Trophoblast cell (in vitro differentiated cells and primary cell): ENCODE measurements around the gene PTPRN2.
A peak's percentile ranks its signal among the peaks of the same experiment; 100 is the strongest.

Experiments used
- DNase-seq, 2 donors: peaks; one replicate each; pipeline ENCODE4 v3.0.0-alpha.2; 2016
- H2AFZ ChIP-seq: 2 replicates; pipeline ENCODE4 v1.6.1; 2013; ENCODE audit warnings: low read length, moderate library complexity, mild to moderate bottlenecking; ENCODE audit not compliant: insufficient read depth, poor library complexity
- H2AK5ac ChIP-seq: 2 replicates; pipeline ENCODE4 v1.6.1; 2013; ENCODE audit warnings: mild to moderate bottlenecking, low read length
- H2BK120ac ChIP-seq: 2 replicates; pipeline ENCODE4 v1.6.1; 2013; ENCODE audit warnings: low read length, mild to moderate bottlenecking, moderate library complexity; ENCODE audit not compliant: insufficient read depth, poor library complexity
- H2BK12ac ChIP-seq: 2 replicates; pipeline ENCODE4 v1.6.1; 2013; ENCODE audit warnings: mild to moderate bottlenecking, low read length, moderate library complexity
- H2BK5ac ChIP-seq: 2 replicates; pipeline ENCODE4 v1.6.1; 2013; ENCODE audit warnings: low read length, low read depth, moderate library complexity, mild to moderate bottlenecking; ENCODE audit not compliant: poor library complexity
- H3K14ac ChIP-seq: 2 replicates; pipeline ENCODE4 v1.6.1; 2013; ENCODE audit warnings: mild to moderate bottlenecking, low read length
- H3K18ac ChIP-seq: 2 replicates; pipeline ENCODE4 v1.6.1; 2013; ENCODE audit warnings: mild to moderate bottlenecking, low read length
- H3K23ac ChIP-seq: 2 replicates; pipeline ENCODE4 v1.6.1; 2013; ENCODE audit warnings: low read length
- H3K27ac ChIP-seq: 2 replicates; pipeline ENCODE4 v1.5.1; 2013; ENCODE audit warnings: low read depth, mild to moderate bottlenecking, inconsistent platforms, low read length, moderate library complexity
- H3K27me3 ChIP-seq: 2 replicates; pipeline ENCODE4 v1.6.1; 2013; ENCODE audit warnings: inconsistent platforms, mild to moderate bottlenecking, low read length, moderate library complexity; ENCODE audit not compliant: insufficient read depth
- H3K36me3 ChIP-seq, 2 experiments: 1 replicate in 1 of 2; 2 replicates in 1 of 2; pipeline ENCODE4 v1.6.1; 2013; ENCODE audit warnings: low read length in 2 of 2, mild to moderate bottlenecking in 2 of 2, moderate library complexity in 1 of 2; ENCODE audit not compliant: insufficient read depth in 2 of 2, control insufficient read depth in 1 of 2
- H3K4ac ChIP-seq: 2 replicates; pipeline ENCODE4 v1.6.1; 2013; ENCODE audit warnings: low read depth, mild to moderate bottlenecking, low read length, moderate library complexity
- H3K4me1 ChIP-seq, 2 experiments: 1 replicate in 1 of 2; 2 replicates in 1 of 2; pipeline ENCODE4 v1.6.1; 2013; ENCODE audit warnings: low read length in 2 of 2, mild to moderate bottlenecking in 2 of 2, moderate library complexity in 1 of 2; ENCODE audit not compliant: insufficient read depth in 2 of 2, control insufficient read depth in 1 of 2
- H3K4me2 ChIP-seq: 2 replicates; pipeline ENCODE4 v1.6.1; 2013; ENCODE audit warnings: inconsistent platforms, mild to moderate bottlenecking, low read length, moderate library complexity
- H3K4me3 ChIP-seq: 2 replicates; pipeline ENCODE4 v1.5.1; 2013; ENCODE audit warnings: mild to moderate bottlenecking, low read depth, low read length, inconsistent platforms
- H3K79me1 ChIP-seq: one replicate; pipeline ENCODE4 v1.6.1; 2013; ENCODE audit warnings: low read length
- H3K79me2 ChIP-seq: 2 replicates; pipeline ENCODE4 v1.6.1; 2013; ENCODE audit warnings: low read length, mild to moderate bottlenecking; ENCODE audit not compliant: control insufficient read depth, insufficient read depth, poor library complexity
- H3K9ac ChIP-seq: 2 replicates; pipeline ENCODE4 v1.6.1; 2013; ENCODE audit warnings: mild to moderate bottlenecking, low read length
- H3K9me3 ChIP-seq: 2 replicates; pipeline ENCODE4 v1.6.1; 2013; ENCODE audit warnings: low read depth, mild to moderate bottlenecking, control low read depth, inconsistent platforms, low read length; ENCODE audit not compliant: insufficient read depth
- H4K12ac ChIP-seq: 2 replicates; pipeline ENCODE4 v1.6.1; 2013; ENCODE audit warnings: low read depth, mild to moderate bottlenecking, low read length, moderate library complexity
- H4K8ac ChIP-seq: 2 replicates; pipeline ENCODE4 v1.6.1; 2013; ENCODE audit warnings: low read depth, mild to moderate bottlenecking, low read length, moderate library complexity
- H4K91ac ChIP-seq: one replicate; pipeline ENCODE4 v1.6.1; 2013; ENCODE audit warnings: low read depth, mild to moderate bottlenecking, low read length, moderate library complexity
- WGBS: extraction: QIAGEN DNeasy Blood & Tissue Kit; methylation state at CpG from one replicate; pipeline ENCODE4 v1.1.7; 2013; ENCODE audit warnings: missing lambda C conversion rate; ENCODE audit not compliant: insufficient read length, insufficient coverage; ENCODE audit errors: extremely low coverage; 5-methylcytosine and 5-hydroxymethylcytosine counted together

Gene PTPRN2

DNA sequence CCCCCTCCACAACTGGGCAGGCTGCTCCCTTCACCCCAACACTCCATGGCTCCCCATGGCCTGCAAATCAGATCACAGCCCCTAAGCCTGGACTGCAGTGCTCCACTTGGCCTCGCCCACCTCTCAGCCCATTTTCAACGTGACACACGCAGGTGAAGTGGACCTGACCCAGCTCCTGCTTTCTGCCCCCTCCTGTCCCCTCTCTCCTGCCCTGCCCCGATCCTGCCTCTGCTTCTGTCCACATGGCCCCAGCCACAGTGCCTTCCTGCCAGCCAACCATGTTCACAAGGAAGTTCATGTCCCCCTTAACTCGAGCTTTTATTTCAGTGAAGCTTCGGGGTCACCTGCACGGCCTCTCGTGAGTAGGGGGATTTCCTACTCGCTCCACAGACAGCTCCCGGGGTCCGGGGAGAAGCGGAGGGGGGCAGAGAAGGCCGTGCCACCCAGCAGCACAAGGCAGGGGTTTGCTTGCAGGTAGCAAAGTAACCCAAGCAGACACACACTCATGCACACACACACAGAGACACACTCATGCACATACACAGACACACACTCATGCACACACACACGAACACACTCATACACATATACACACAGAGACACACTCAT lies 713.3 kb downstream of the PTPRN2 start:
- H4K91ac ChIP-seq: no peak overlapping the region
- no peak overlapping the region for H2BK120ac ChIP-seq
- no peak overlapping the region for H3K4me2 ChIP-seq
- H3K27me3 ChIP-seq: no peaks in the 10 kb centered on the region
- H3K4ac ChIP-seq: no peak overlapping the region
- no peak overlapping the region for H4K8ac ChIP-seq
- no peak overlapping the region for H2BK5ac ChIP-seq
- H3K4me3 ChIP-seq: peak overlapping the region; percentile 2
- no peaks in the 10 kb centered on the region for H3K36me3 ChIP-seq
- no peak overlapping the region for H3K14ac ChIP-seq
- no peak overlapping the region for H2AK5ac ChIP-seq
- H3K9me3 ChIP-seq: peaks cover 14% of the 10 kb centered on the region
- no peaks in the 10 kb centered on the region for H3K79me2 ChIP-seq
- WGBS: no CpG with 5 or more reads among the region's 14 CpGs
- H3K23ac ChIP-seq: peak overlapping the region; percentile 29
- no peak overlapping the region for H4K12ac ChIP-seq
- H2BK12ac ChIP-seq: no peak overlapping the region
- H3K18ac ChIP-seq: no peak overlapping the region
- H3K9ac ChIP-seq: no peak overlapping the region
- no peak overlapping the region for H3K27ac ChIP-seq
- DNase-seq: no peak
- no peak overlapping the region for H2AFZ ChIP-seq
- H3K79me1 ChIP-seq: no peaks in the 10 kb centered on the region
- no peaks in the 10 kb centered on the region for H3K4me1 ChIP-seq

- no peaks in the 10 kb centered on the region for H3K79me2 ChIP-seq
- H2AFZ ChIP-seq: no peak overlapping the region
- H3K14ac ChIP-seq: no peak overlapping the region
- no peak overlapping the region for H2BK120ac ChIP-seq
- WGBS: no CpG with 5 or more reads among the region's 17 CpGs
- no peak overlapping the region for H3K18ac ChIP-seq
- no peak overlapping the region for H3K4me2 ChIP-seq
- H2BK12ac ChIP-seq: no peak overlapping the region
- H3K4me1 ChIP-seq: no peaks in the 10 kb centered on the region
- no peak overlapping the region for H4K8ac ChIP-seq
- H3K9ac ChIP-seq: no peak overlapping the region
- H3K9me3 ChIP-seq: peaks cover 12% of the 10 kb centered on the region
- H3K4ac ChIP-seq: no peak overlapping the region
- DNase-seq: no peak
- no peaks in the 10 kb centered on the region for H3K79me1 ChIP-seq
- no peak overlapping the region for H2AK5ac ChIP-seq
- H2BK5ac ChIP-seq: no peak overlapping the region
- H4K12ac ChIP-seq: no peak overlapping the region
- H3K27me3 ChIP-seq: no peaks in the 10 kb centered on the region
- no peak overlapping the region for H3K27ac ChIP-seq
- H3K36me3 ChIP-seq: no peaks in the 10 kb centered on the region
- no peak overlapping the region for H4K91ac ChIP-seq
- H3K23ac ChIP-seq: no peak overlapping the region
- H3K4me3 ChIP-seq: peak overlapping the region; percentile 2
These were observed 714.0 kb downstream of the PTPRN2 start for GRCh38 chr7:157873664-157874063.

DNA sequence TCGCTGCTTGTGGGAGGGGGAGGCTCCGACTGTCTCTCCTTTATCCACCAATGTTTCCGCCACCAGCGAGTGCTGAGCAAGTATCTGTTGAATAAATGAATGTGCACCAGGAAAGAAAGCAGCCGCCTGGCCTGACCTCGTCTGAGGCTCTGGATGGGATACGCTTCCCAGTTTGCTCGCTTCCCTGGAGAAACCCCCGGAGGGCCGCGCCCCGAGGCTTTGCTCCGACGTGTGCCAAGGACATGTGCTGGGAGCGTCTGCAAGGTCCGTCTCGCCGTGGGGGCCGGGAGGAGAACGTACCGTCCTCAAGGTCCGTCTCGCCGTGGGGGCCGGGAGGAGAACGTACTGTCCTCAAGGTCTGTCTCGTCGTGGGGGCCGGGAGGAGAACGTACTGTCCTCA lies 714.4 kb downstream of the PTPRN2 start:
- no peak overlapping the region for H2BK120ac ChIP-seq
- no peak overlapping the region for H3K27ac ChIP-seq
- no peak for DNase-seq
- no peak overlapping the region for H3K9ac ChIP-seq
- H2AFZ ChIP-seq: no peak overlapping the region
- no peak overlapping the region for H3K4me3 ChIP-seq
- H3K9me3 ChIP-seq: peaks cover 17% of the 10 kb centered on the region
- H2AK5ac ChIP-seq: no peak overlapping the region
- H3K4ac ChIP-seq: no peak overlapping the region
- no peak overlapping the region for H4K8ac ChIP-seq
- no peak overlapping the region for H3K18ac ChIP-seq
- H3K27me3 ChIP-seq: no peaks in the 10 kb centered on the region
- no peaks in the 10 kb centered on the region for H3K36me3 ChIP-seq
- no peaks in the 10 kb centered on the region for H3K4me1 ChIP-seq
- H3K79me1 ChIP-seq: no peaks in the 10 kb centered on the region
- H2BK12ac ChIP-seq: no peak overlapping the region
- no peak overlapping the region for H2BK5ac ChIP-seq
- H4K91ac ChIP-seq: no peak overlapping the region
- H3K14ac ChIP-seq: no peak overlapping the region
- no peaks in the 10 kb centered on the region for H3K79me2 ChIP-seq
- H4K12ac ChIP-seq: no peak overlapping the region
- no peak overlapping the region for H3K23ac ChIP-seq
- WGBS: no CpG with 5 or more reads among the region's 30 CpGs
- no peak overlapping the region for H3K4me2 ChIP-seq

GRCh38 chr7:157872447-157872846 lies 715.2 kb downstream of the PTPRN2 start:
- DNase-seq: no peak
- no peak overlapping the region for H3K14ac ChIP-seq
- peaks cover 22% of the 10 kb centered on the region for H3K9me3 ChIP-seq
- no peak overlapping the region for H3K23ac ChIP-seq
- H2AK5ac ChIP-seq: no peak overlapping the region
- H4K12ac ChIP-seq: no peak overlapping the region
- H3K4ac ChIP-seq: no peak overlapping the region
- H2BK120ac ChIP-seq: no peak overlapping the region
- H4K91ac ChIP-seq: no peak overlapping the region
- no peaks in the 10 kb centered on the region for H3K79me2 ChIP-seq
- H2BK5ac ChIP-seq: no peak overlapping the region
- H3K27ac ChIP-seq: no peak overlapping the region
- no peaks in the 10 kb centered on the region for H3K36me3 ChIP-seq
- H3K4me1 ChIP-seq: no peaks in the 10 kb centered on the region
- no peaks in the 10 kb centered on the region for H3K27me3 ChIP-seq
- H2AFZ ChIP-seq: no peak overlapping the region
- H3K4me3 ChIP-seq: no peak overlapping the region
- no CpG with 5 or more reads among the region's 12 CpGs for WGBS
- H3K4me2 ChIP-seq: no peak overlapping the region
- H3K18ac ChIP-seq: no peak overlapping the region
- no peak overlapping the region for H4K8ac ChIP-seq
- H3K9ac ChIP-seq: no peak overlapping the region
- no peaks in the 10 kb centered on the region for H3K79me1 ChIP-seq
- H2BK12ac ChIP-seq: no peak overlapping the region
